Neuron (in vitro differentiated cells): ENCODE results near the gene TBXAS1.

Experiments used
- H2AFZ ChIP-seq: one replicate; pipeline ENCODE4 v1.6.1; 2013; ENCODE audit warnings: low read depth, mild to moderate bottlenecking, inconsistent platforms, low read length, moderate library complexity
- H3K27me3 ChIP-seq: one replicate; pipeline ENCODE4 v1.6.1; 2013; ENCODE audit warnings: low read length; ENCODE audit not compliant: insufficient read depth
- H3K36me3 ChIP-seq: one replicate; pipeline ENCODE4 v1.6.1; 2013; ENCODE audit warnings: low read length; ENCODE audit not compliant: insufficient read depth
- H3K4me1 ChIP-seq: one replicate; pipeline ENCODE4 v1.6.1; 2013; ENCODE audit warnings: low read length; ENCODE audit not compliant: insufficient read depth
- H3K4me3 ChIP-seq: 2 replicates; pipeline ENCODE4 v1.5.1; 2013; ENCODE audit warnings: mild to moderate bottlenecking, low read length, moderate library complexity
- H3K9me3 ChIP-seq: one replicate; pipeline ENCODE4 v1.6.1; 2013; ENCODE audit warnings: low read length

Gene TBXAS1

DNA sequence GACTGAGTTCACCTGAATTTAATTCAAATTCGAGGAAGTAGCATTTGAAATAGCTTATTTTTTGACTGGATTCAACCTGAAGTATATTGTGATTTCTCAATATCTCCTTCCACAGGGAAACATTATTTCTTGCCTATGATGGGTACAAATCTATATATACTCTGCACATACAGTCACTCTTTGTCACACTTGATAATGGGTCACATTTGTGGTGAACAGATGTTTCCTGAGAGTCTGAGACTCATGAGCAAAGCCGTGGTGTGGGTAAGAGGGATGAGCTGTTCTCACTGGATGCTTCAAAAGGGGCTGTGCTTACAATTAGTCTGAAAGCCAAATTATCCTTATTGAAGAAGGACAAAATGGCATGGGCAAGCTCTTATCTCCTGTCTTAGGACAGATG, 18.0 kb upstream of the TBXAS1 start:
- H2AFZ ChIP-seq: no peak overlapping the region
- no peaks in the 10 kb centered on the region for H3K27me3 ChIP-seq
- H3K36me3 ChIP-seq: no peaks in the 10 kb centered on the region
- H3K4me1 ChIP-seq: no peaks in the 10 kb centered on the region
- no peak overlapping the region for H3K4me3 ChIP-seq
- H3K9me3 ChIP-seq: no peaks in the 10 kb centered on the region

DNA sequence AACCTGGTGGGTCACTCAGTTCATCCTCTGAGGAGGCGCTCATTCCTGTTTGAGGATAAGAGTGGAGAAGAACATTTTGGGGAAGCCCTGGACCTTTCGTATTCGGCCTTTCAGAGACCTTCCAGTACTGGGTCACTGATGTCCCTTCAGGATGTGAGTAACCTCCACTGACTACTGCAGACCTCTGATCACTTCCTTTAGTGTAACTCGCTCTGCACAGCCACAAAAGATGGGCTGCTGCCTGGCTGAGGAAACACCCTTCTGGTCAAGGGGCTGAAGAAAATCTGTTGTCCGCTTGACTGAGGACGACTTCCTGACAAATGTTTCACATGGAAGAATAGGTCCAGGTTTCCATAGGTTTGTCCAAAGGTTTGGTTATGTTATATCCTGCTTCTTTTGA, 15.9 kb upstream of the TBXAS1 start:
- H3K27me3 ChIP-seq: no peaks in the 10 kb centered on the region
- no peaks in the 10 kb centered on the region for H3K9me3 ChIP-seq
- H3K4me1 ChIP-seq: no peaks in the 10 kb centered on the region
- no peak overlapping the region for H3K4me3 ChIP-seq
- no peak overlapping the region for H2AFZ ChIP-seq
- H3K36me3 ChIP-seq: no peaks in the 10 kb centered on the region

DNA sequence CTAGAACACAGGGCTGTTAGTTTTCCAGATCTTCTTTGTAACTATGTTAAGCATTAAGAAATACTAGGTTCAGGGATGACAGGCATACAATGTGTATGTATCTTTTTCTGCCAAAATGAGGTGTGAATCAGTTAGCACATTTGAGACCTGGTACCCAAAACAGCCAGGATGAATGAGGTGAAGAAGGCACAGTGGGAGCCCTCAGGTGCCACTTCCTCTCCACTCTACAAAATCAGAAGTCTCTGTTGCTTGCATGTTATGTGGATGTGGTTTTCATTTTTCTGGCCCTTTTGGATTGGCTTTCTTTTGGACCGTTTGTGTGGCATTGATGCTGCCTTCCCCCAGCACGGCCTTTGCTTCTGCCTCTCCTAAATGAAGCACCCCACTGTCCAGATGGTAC, 15.4 kb upstream of the TBXAS1 start:
- no peak overlapping the region for H2AFZ ChIP-seq
- no peaks in the 10 kb centered on the region for H3K27me3 ChIP-seq
- H3K9me3 ChIP-seq: no peaks in the 10 kb centered on the region
- no peaks in the 10 kb centered on the region for H3K36me3 ChIP-seq
- H3K4me3 ChIP-seq: no peak overlapping the region
- no peaks in the 10 kb centered on the region for H3K4me1 ChIP-seq

DNA sequence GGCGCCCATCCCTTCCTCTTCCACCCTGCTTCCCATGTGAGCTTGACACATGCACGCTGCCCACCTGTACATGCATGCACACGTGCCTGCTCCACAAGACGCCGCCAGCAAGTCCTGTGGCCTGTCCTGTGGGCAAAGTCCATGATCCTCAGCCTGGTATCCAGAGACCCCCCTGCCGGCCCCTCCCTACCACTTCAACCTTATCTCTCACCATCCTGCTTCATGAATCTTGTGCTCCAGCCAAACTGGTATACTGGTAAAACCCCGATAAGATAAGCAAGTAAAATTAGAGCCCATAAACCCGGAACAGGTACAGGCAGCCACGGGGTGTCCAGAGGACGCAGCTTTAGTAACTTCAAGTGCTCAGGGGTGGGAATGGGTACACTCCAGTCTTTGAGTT, 11.8 kb upstream of the TBXAS1 start:
- no peaks in the 10 kb centered on the region for H3K4me1 ChIP-seq
- H3K36me3 ChIP-seq: no peaks in the 10 kb centered on the region
- no peak overlapping the region for H2AFZ ChIP-seq
- no peaks in the 10 kb centered on the region for H3K27me3 ChIP-seq
- no peaks in the 10 kb centered on the region for H3K9me3 ChIP-seq
- no peak overlapping the region for H3K4me3 ChIP-seq

DNA sequence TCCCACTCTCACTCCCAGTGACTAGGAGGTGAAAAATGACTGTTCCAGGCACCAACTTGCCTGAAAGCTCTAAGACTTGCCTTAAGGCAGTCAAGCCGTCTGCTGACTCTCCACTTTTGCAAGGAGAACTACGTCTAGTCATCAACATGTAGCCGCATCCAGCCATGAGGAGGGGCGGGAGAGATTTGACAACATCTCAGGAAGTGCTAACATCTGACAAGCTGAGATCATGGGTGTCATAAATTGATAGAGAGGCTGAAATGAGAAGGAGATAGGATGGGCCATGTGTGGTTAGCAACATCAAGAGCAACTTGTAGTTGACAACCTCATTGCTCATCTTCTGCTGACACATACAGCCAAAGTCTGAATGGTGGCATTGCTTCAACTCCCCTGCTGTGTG, 9.0 kb upstream of the TBXAS1 start:
- Histone ChIP-seq H2AFZ (no peak overlapping the region), H3K4me3 (no peak overlapping the region), H3K27me3 (no peaks in the 10 kb centered on the region), H3K4me1 (no peaks in the 10 kb centered on the region), H3K36me3 (no peaks in the 10 kb centered on the region), H3K9me3 (no peaks in the 10 kb centered on the region)

DNA sequence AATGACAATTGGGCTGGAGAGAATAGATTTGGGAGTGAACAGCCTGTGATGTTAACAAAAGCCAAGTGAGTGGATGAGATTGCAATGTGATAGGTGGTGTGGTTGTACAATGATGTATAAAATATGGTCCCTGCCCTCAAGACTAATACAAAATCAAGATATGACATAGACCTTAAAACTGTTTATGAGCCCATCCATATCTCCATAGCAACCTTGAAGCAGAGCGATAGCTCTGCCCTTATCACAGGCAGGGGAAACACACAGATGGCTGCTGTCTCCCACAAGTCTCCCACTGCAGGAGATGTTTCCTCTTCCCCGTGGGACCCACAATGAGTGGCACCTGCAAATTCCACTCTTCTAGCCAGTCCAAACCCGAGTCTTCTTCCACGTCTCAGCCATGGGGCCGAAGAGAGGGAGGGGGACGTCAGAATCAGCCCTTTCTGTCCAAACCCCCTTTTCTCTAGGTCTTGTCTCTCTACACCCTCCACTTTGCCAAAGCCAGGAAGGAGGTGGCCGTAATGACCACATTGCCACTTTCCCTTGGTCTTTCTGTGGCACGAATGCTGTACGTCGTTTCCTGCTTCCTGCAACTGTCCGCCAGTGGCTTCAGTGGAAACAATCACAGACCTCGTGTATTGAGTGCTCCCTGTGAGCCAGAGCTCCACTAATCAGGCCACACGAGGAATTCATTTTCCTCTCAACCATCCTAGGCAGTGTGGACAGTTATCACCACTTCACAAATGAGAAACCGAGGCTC, 7.5 kb upstream of the TBXAS1 start:
- H3K4me1 ChIP-seq: no peaks in the 10 kb centered on the region
- no peak overlapping the region for H2AFZ ChIP-seq
- no peak overlapping the region for H3K4me3 ChIP-seq
- no peaks in the 10 kb centered on the region for H3K27me3 ChIP-seq
- H3K9me3 ChIP-seq: no peaks in the 10 kb centered on the region
- H3K36me3 ChIP-seq: no peaks in the 10 kb centered on the region

DNA sequence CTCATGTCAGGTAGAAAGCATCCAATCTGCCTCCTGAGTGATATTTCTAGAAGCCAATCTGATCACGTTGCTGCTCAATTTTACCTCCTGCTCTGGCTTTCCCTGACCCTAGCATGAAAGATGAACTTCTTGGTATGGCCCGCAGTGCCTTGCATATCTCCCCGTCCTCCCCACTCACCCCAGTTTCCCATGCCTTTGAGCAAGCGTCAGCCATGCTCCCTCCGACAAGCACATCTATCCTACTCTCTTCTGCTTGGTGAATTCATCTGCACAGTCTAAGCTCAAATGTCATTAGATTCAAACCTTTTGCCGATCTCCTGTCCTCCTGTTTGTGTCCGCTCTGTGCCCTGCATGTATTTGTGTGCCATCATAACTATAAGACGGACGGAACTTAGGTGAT, 6.2 kb upstream of the TBXAS1 start:
- Histone ChIP-seq H3K36me3 (no peaks in the 10 kb centered on the region), H2AFZ (no peak overlapping the region), H3K4me3 (no peak overlapping the region), H3K9me3 (no peaks in the 10 kb centered on the region), H3K27me3 (no peaks in the 10 kb centered on the region), H3K4me1 (no peaks in the 10 kb centered on the region)

DNA sequence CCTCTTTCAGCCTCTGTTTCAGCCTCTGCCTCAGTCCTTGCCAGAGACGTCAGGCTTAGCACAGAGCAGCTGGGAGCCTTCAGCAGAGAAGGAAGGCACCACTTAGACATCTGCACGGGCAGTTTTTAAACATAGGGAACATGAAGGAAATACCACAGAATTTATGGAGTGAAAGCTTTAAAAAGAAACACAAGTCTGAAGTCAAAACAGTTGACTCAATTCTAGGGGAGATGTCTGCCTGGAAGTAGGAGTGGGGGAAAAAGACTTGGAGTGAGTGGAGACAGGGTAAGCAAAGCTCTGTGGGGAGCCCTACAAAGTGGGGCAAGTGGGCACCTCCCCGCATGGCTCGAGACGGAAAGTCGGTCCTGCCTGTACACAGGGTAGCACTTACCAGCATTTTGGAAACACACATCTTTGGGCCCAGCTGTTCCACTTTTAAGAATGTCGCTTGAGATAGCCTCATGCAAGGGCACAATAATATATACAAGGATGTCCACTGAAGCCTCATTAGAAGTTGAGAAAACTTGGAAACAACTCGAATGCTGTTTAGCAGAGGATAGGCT, 5.0 kb upstream of the TBXAS1 start:
- Histone ChIP-seq H3K36me3 (no peaks in the 10 kb centered on the region), H3K9me3 (no peaks in the 10 kb centered on the region), H3K27me3 (no peaks in the 10 kb centered on the region), H3K4me3 (no peak overlapping the region), H2AFZ (no peak overlapping the region), H3K4me1 (no peaks in the 10 kb centered on the region)

DNA sequence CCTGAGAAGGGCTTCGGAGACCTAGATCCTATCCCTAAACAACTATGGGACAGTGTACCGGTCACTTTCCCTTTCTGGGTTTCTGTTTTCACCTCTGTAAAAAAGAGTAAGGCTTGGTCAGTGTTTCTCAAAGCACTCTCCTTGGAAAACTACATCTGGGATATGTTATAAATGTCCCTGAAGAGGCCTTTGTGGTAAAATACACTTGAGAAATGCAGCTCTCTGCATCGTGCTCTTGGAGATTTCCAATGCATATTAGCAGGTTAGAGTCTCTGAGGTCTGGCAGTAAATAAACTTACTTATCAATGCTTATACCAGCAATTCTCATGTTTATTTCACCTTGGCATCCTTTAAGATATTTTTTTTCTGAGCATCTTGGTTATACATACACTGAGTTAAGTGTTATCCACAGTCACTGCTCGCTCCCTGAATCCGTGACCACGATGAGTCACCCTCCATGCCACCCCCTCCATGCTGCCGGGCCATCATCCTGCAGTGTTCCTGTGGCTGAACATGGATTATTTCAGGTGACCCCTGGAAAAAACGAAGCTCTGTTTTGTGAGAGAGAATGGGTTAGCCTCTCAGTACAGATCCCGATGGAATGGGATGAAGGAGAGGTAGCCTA, 3.3 kb upstream of the TBXAS1 start:
- Histone ChIP-seq H3K36me3 (no peaks in the 10 kb centered on the region), H3K9me3 (no peaks in the 10 kb centered on the region), H3K4me1 (no peaks in the 10 kb centered on the region), H2AFZ (no peak overlapping the region), H3K4me3 (no peak overlapping the region), H3K27me3 (no peaks in the 10 kb centered on the region)

DNA sequence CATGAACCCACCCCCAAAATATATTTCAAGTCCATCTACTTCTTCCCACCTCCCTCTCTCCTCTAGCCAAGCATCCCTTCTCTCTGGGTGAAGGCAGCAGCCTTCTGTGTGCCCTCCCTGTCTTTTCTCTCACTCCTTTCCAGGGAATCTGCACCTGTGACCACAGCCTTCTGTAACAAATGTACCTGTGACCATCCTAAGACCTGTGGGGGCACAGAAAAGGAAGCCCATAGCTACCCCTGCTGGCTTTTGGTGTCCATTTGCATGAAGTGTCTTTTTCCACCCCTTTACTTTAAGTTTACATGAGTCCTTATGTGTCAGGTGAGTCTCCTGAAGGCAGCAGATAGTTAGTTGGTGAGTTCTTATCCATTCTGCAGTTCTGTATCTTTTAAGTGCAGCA, 2.0 kb upstream of the TBXAS1 start:
- H3K27me3 ChIP-seq: no peaks in the 10 kb centered on the region
- H3K36me3 ChIP-seq: no peaks in the 10 kb centered on the region
- no peaks in the 10 kb centered on the region for H3K9me3 ChIP-seq
- no peak overlapping the region for H2AFZ ChIP-seq
- no peaks in the 10 kb centered on the region for H3K4me1 ChIP-seq
- no peak overlapping the region for H3K4me3 ChIP-seq

DNA sequence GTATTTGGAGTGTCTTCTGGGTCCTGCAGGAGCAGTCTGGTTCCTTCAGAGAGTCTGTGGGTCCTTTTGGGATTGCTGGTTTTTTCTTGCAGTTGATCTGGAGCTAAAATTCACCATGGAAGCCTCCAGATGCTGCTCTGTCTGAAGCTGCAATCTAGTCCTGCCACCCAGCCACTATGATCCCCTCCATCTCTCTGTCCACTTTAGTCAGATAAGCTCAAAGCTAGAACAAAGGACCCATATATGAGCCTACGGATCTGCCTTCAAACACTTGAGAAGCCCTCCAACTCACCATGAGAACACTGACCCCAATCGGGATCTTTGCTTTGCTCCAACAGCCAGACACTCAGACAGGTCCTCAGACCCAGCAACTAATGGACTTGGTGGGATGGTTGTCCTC, 618 bp upstream of the TBXAS1 start:
- H3K4me1 ChIP-seq: no peaks in the 10 kb centered on the region
- no peaks in the 10 kb centered on the region for H3K27me3 ChIP-seq

DNA sequence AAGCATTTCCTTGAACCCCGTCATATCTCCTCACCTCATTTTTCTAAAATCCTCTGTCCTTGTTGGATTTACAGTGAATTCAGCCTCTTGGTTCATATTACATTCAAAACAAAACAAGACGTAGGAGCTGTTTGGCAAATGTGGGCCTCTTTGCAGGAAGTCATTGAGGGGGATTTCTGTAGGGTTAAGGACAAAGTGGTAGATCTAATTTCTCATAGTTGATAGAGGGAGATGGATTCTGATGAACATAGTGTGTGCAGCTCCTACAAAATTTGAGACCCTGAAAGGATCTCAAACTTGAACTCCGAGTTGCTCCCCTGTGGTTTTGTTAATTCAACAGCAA, 682 bp downstream of the TBXAS1 start:
- no peaks in the 10 kb centered on the region for H3K4me1 ChIP-seq
- H3K27me3 ChIP-seq: no peaks in the 10 kb centered on the region
- no peak overlapping the region for H3K4me3 ChIP-seq

More for the DNA sequence above, 618 bp upstream of the TBXAS1 start:
- Histone ChIP-seq H3K36me3 (no peaks in the 10 kb centered on the region), H2AFZ (no peak overlapping the region), H3K4me3 (no peak overlapping the region), H3K9me3 (no peaks in the 10 kb centered on the region)

DNA sequence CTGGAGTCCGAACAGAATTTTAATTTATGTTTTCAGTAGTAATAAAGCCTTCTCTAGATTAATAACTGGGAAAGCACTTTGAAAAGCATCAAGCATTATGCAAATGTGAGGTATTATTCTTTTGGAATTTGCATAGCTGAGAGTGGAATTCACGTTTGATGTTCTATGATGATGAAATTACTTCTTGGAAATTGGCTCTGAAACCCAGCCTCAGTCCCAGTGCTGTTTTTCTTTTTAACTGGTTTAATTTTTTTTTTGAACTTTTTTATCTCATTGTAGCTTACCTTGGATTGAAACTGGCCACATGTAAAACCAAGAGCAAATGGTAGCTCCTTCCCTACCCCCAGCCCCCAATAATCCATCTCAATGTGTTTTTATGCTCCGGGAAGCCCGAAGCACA, 1.2 kb downstream of the TBXAS1 start:
- H3K4me3 ChIP-seq: no peak overlapping the region
- H3K27me3 ChIP-seq: no peaks in the 10 kb centered on the region
- H3K36me3 ChIP-seq: no peaks in the 10 kb centered on the region
- H3K9me3 ChIP-seq: no peaks in the 10 kb centered on the region
- no peak overlapping the region for H2AFZ ChIP-seq
- no peaks in the 10 kb centered on the region for H3K4me1 ChIP-seq

More for the DNA sequence above, 682 bp downstream of the TBXAS1 start:
- Histone ChIP-seq H2AFZ (no peak overlapping the region), H3K36me3 (no peaks in the 10 kb centered on the region), H3K9me3 (no peaks in the 10 kb centered on the region)
